Renal cortex interstitium (tissue), 11 donors: ENCODE results near the gene ALPL. TPM values are rescaled to one million over a fixed set of nuclear protein-coding genes. Genes with fewer than 3 reads are reported as not detected.

Source experiments
- DNase-seq, 11 donors: peaks; one replicate each; pipeline ENCODE4 v3.0.0-alpha.2; 2013; ENCODE audit warnings: low read depth in 9 of 11, low spot score in 4 of 11; ENCODE audit errors: extremely low read depth in 1 of 11
- polyA plus RNA-seq, 3 donors: library from polyadenylated mRNA; unstranded; fragments of 120-200 nt; gene quantifications; one replicate each; pipeline ENCODE4 v1.2.1, GENCODE V29; 2013; ENCODE audit not compliant: insufficient read length in 3 of 3

The ALPL gene
- polyA plus RNA-seq, 3 donors = 36.5 to 47.9 (median 41.4) TPM

GRCh38 chr1:21620011-21620410 lies 110.8 kb downstream of the ALPL start:
- no peak for DNase-seq

GRCh38 chr1:21620496-21620895 lies 111.3 kb downstream of the ALPL start:
- no peak for DNase-seq

GRCh38 chr1:21621051-21621450 lies 111.8 kb downstream of the ALPL start:
- no peak for DNase-seq

- no peak for DNase-seq
Observed at GRCh38 chr1:21621761-21622436, 112.7 kb downstream of the ALPL start.

- DNase-seq = no peak
Observed at GRCh38 chr1:21622466-21623315, 113.5 kb downstream of the ALPL start.

GRCh38 chr1:21623410-21623961 lies 114.3 kb downstream of the ALPL start:
- DNase-seq = peak in 1 of 11 donors; percentile 69

- DNase-seq = no peak
Observed at GRCh38 chr1:21624571-21625389, 115.6 kb downstream of the ALPL start.

- DNase-seq = no peak
Observed at GRCh38 chr1:21625390-21626190, 116.4 kb downstream of the ALPL start.

GRCh38 chr1:21626921-21627339 lies 117.7 kb downstream of the ALPL start:
- no peak for DNase-seq

Other genes starting within 250 kb of the ALPL start
- gene ECE1, start 219.0 kb upstream of the ALPL start, polyA plus RNA-seq = 10 to 100 TPM; 43.4 to 46.6 (median 44.2) TPM
- gene NBPF3, start 69.3 kb upstream of the ALPL start, polyA plus RNA-seq = 10 to 100 TPM; 11.1 to 19.2 (median 17.7) TPM
- gene RAP1GAP, start 159.9 kb downstream of the ALPL start, polyA plus RNA-seq = 10 to 100 TPM; 16.6 to 24.4 (median 19.2) TPM